A673 (cell line): Measurements from ENCODE around the gene MAPK12. TPM values are rescaled to one million over a fixed set of nuclear protein-coding genes. Genes with fewer than 3 reads are reported as not detected.

Experiments used
- BruUV-seq: library from RNA; stranded (reverse); fragments of 400-500 nt; replicated peaks from 2 replicates; lab custom pipeline; 2021; lab: Mats Ljungman, UMichigan
- CTCF ChIA-PET: fragments of 300-600 bp; sonication (Branson Sonifier 250); formaldehyde crosslinking; loops from one replicate; lab custom pipeline; 2022; ENCODE audit warnings: antibody characterized with exemption; lab: Charles Lee
- POLR2A ChIA-PET: fragments of 300-600 bp; sonication (Branson Sonifier 250); formaldehyde crosslinking; loops from one replicate; lab custom pipeline; 2022; ENCODE audit warnings: antibody characterized with exemption; ENCODE audit not compliant: low non-redundant PET; lab: Charles Lee
- DNase-seq: peaks from one replicate; pipeline ENCODE4 v3.0.0-alpha.2; 2015; ENCODE audit warnings: low spot score
- H3K27ac ChIP-seq: fragments of 200-600 bp; sonication (generic); 2 replicates; pipeline ENCODE4 v1.5.1; 2016; ENCODE audit warnings: mixed run types, low read depth, mild to moderate bottlenecking, mixed read lengths, antibody characterized with exemption, low read length; ENCODE audit not compliant: poor library complexity, severe bottlenecking
- H3K27me3 ChIP-seq: fragments of 200-600 bp; sonication (generic); replicated peaks from 2 replicates; pipeline ENCODE4 v1.6.1; 2017; ENCODE audit warnings: mixed run types, low read depth, mild to moderate bottlenecking, mixed read lengths, antibody characterized with exemption, low read length; ENCODE audit not compliant: insufficient read depth, poor library complexity
- H3K36me3 ChIP-seq: fragments of 200-600 bp; sonication (generic); 2 replicates; pipeline ENCODE4 v1.6.1; 2016; ENCODE audit warnings: mixed run types, mild to moderate bottlenecking, mixed read lengths, antibody characterized with exemption, low read length; ENCODE audit not compliant: insufficient read depth, poor library complexity, severe bottlenecking
- H3K4me1 ChIP-seq: fragments of 200-600 bp; sonication (generic); 2 replicates; pipeline ENCODE4 v1.6.1; 2017; ENCODE audit warnings: mixed run types, mild to moderate bottlenecking, mixed read lengths, antibody characterized with exemption, low read length; ENCODE audit not compliant: insufficient read depth, poor library complexity, severe bottlenecking
- H3K4me3 ChIP-seq: fragments of 200-600 bp; sonication (generic); 2 replicates; pipeline ENCODE4 v1.5.1; 2016; ENCODE audit warnings: low read depth, mixed run types, mild to moderate bottlenecking, mixed read lengths, low read length; ENCODE audit not compliant: poor library complexity, severe bottlenecking
- H3K9me3 ChIP-seq: fragments of 200-600 bp; sonication (generic); 2 replicates; pipeline ENCODE4 v1.6.1; 2016; ENCODE audit warnings: mixed run types, low read depth, mild to moderate bottlenecking, mixed read lengths, antibody characterized with exemption, low read length; ENCODE audit not compliant: poor library complexity, severe bottlenecking
- EZH2 ChIP-seq: fragments of 200-600 bp; sonication (generic); IDR thresholded peaks from 2 replicates; pipeline ENCODE4 v1.6.1; 2017; ENCODE audit warnings: borderline replicate concordance, low read depth, mild to moderate bottlenecking, mixed read lengths, antibody characterized with exemption, low read length; ENCODE audit not compliant: poor library complexity, severe bottlenecking
- intact Hi-C: fragments of 100-400 bp; cut with micrococcal nuclease; formaldehyde crosslinking; loops from one replicate; pipeline ENCODE4 v1.10.0; 2022; ENCODE audit not compliant: unreplicated experiment
- total RNA-seq: library from RNA; stranded (reverse); gene quantifications from 2 replicates; pipeline ENCODE4 v1.2.3, GENCODE V29; 2021
- TF ChIP-seq, protein P1 (sequence below): fragments of 300-800, 200-600 bp; sonication (generic); conservative IDR thresholded peaks from 2 replicates; pipeline ENCODE4 v1.5.1; 2017; ENCODE audit warnings: low read depth, mild to moderate bottlenecking, antibody characterized with exemption, low read length, moderate library complexity, mixed read lengths

MAPK12 gene
- total RNA-seq, 1 experiment from 2014 or later: 20.8 TPM

DNA sequence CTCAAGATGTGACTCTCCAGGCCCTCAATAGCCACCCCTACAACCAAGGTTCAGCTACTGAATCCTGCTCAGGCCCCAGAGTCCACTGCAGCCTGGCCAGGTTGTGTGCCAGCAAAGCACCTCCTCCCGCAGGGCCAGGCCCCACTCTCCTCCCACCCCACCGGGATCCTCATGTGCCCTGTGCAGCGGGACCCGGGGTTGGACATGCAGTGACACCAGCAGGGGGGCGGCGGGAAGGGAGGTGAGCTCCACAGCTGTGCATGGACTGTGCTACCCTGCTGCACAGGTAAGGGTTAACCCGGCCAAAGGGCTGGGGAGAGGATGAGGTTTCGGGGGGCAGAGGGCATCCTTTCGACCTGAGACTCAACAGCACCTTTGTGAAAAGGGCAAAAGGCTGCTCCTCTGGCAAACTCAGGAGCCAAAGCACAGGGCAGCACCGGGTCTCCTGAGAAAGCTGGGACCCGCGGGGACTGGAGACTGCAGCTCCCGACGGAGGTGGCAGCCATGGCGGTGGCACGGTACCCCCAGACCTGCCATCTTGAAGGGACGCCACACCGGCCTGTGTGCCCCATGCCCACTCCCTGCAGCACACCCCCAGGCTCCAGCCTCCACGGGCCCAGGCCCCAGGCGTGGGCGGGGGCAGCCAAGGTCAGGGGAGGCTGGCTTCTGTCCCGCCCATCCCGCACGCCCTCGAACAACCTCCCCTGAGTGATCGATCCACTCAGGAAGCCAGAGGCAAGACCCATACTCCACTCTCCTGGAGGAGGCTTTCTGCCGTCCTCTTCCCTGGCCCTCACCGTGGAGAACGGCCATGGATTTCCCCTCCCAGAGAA is 35.4 kb upstream of the MAPK12 start:
- no TSS peak for BruUV-seq
- Histone ChIP-seq H3K36me3 (no peaks in the 10 kb centered on the region), H3K9me3 (no peaks in the 10 kb centered on the region), H3K4me3 (no peak overlapping the region), H3K27me3 (no peaks in the 10 kb centered on the region), H3K27ac (peak overlapping the region; percentile 16), H3K4me1 (peaks cover 73% of the 10 kb centered on the region)
- ChIA-PET POLR2A (interaction anchor here (0.5 kb wide), 1 partner anchor 25 kb away, joined by 3 read pairs; no protein-coding TSS in a partner anchor), CTCF (interaction anchor here (0.6 kb wide), 1 partner anchor 22 kb away, joined by 3 read pairs; no protein-coding TSS in a partner anchor)
- no peak for DNase-seq
- intact Hi-C loops: no loop called here
- TF ChIP-seq, protein P1, sequence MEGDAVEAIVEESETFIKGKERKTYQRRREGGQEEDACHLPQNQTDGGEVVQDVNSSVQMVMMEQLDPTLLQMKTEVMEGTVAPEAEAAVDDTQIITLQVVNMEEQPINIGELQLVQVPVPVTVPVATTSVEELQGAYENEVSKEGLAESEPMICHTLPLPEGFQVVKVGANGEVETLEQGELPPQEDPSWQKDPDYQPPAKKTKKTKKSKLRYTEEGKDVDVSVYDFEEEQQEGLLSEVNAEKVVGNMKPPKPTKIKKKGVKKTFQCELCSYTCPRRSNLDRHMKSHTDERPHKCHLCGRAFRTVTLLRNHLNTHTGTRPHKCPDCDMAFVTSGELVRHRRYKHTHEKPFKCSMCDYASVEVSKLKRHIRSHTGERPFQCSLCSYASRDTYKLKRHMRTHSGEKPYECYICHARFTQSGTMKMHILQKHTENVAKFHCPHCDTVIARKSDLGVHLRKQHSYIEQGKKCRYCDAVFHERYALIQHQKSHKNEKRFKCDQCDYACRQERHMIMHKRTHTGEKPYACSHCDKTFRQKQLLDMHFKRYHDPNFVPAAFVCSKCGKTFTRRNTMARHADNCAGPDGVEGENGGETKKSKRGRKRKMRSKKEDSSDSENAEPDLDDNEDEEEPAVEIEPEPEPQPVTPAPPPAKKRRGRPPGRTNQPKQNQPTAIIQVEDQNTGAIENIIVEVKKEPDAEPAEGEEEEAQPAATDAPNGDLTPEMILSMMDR: no peak
- TF ChIP-seq EZH2: no peak

DNA sequence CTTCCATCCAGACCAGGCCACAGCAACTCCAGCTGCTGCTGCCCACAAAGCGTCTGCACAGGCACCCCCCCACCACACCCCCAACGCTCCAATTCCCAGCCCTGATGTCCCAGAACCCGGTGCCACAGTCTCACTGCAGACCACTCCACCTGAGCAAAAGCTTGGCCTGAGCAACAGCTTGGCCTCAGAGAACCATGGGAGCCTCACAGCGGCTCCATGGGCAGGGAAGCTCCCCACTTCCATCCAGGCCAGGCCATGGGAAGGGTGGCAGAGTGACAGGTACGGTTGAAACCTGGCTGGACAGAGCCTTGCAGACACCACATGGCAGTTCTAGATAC is 32.8 kb upstream of the MAPK12 start:
- CTCF ChIA-PET: interaction anchor here (1.1 kb wide), 1 partner anchor 10 kb away, joined by 5 read pairs; no protein-coding TSS in a partner anchor
- TF ChIP-seq EZH2: no peak
- TF ChIP-seq, protein P1: no peak
- Histone ChIP-seq H3K27ac (peak overlapping the region; percentile 93), H3K9me3 (no peaks in the 10 kb centered on the region), H3K4me1 (peaks cover 47% of the 10 kb centered on the region), H3K4me3 (peak overlapping the region; percentile 41), H3K27me3 (no peaks in the 10 kb centered on the region), H3K36me3 (peaks cover 22% of the 10 kb centered on the region)
- no TSS peak for BruUV-seq
- intact Hi-C loops: no loop called here
- DNase-seq: no peak
- POLR2A ChIA-PET: no interaction called here

DNA sequence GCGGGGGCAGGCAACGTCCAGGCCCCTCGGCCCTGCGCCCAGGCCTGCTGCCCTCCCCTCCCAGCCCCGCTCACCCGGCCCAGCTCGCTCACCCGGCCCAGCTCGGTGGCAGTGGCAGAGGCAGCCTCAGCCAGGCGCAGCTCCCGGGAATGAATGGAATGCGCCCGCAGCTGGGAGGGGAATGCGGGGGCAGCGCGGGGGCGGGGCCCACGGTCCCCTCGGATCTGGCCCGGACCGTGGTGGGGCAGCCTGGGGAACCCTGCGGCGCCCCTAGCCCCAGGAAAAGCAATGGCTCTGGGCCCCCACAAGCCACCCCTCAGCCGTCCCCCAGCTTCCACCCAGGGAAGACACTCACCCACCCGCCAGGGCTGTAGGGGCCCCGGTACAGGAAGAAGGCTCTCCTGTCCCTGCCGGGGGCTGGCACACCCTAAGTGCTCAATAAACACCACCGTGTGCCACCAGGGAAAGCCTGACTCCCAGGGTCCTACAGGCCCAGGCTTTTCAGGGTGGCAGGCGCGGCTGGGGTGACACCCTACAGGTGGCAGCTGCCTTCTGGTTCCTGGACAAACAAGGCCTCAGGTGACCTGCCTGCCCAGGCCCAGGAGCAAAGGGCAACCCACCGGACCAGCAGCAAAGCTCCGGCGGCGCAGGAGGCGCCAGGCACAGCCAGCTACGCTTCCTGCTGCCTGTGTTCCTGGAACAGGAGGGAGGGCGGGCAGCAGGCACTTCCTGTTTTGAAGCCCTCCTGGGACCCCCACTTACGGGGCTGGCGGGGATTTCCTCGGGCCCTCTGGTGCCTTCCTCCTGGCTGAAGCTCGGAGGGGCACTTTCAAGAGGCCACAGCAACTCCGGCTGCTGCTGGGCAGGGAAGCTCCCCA is 32.2 kb upstream of the MAPK12 start:
- Histone ChIP-seq H3K27ac (peak overlapping the region; percentile 93), H3K4me1 (peaks cover 43% of the 10 kb centered on the region), H3K36me3 (peaks cover 28% of the 10 kb centered on the region), H3K27me3 (no peaks in the 10 kb centered on the region), H3K9me3 (no peaks in the 10 kb centered on the region), H3K4me3 (peak overlapping the region; percentile 41)
- no TSS peak for BruUV-seq
- ChIA-PET CTCF (interaction anchor here (0.6 to 1.1 kb wide), 4 partner anchors 10 to 37 kb away, joined by 3 to 6 read pairs (median 5); no protein-coding TSS in a partner anchor), POLR2A (no interaction called here)
- DNase-seq: peak; percentile 84
- intact Hi-C loops: no loop called here
- TF ChIP-seq EZH2: no peak
- TF ChIP-seq, protein P1: no peak
